PC-3 (cell line): ENCODE measurements around the gene PLSCR3. TPM values are rescaled to one million over a fixed set of nuclear protein-coding genes. Genes with fewer than 3 reads are reported as not detected.

Experiments
- ATAC-seq: fragments of 200-7000 bp; cut with Tn5 transposase; 2 replicates; pipeline ENCODE4 v1.9.1; 2020; ENCODE audit warnings: mild to moderate bottlenecking, moderate library complexity
- BruUV-seq: library from RNA; stranded (reverse); fragments of 400-500 nt; replicated peaks from 2 replicates; lab custom pipeline; 2021; lab: Mats Ljungman, UMichigan
- CTCF ChIA-PET: fragments of 300-600 bp; sonication (Branson Sonifier 250); formaldehyde crosslinking; loops from one replicate; lab custom pipeline; 2022; ENCODE audit warnings: antibody characterized with exemption; lab: Charles Lee
- POLR2A ChIA-PET: fragments of 300-600 bp; sonication (Branson Sonifier 250); formaldehyde crosslinking; loops from one replicate; lab custom pipeline; 2022; ENCODE audit warnings: antibody characterized with exemption; ENCODE audit not compliant: unreplicated experiment; lab: Charles Lee
- DNase-seq: peaks from one replicate; pipeline ENCODE4 v3.0.0-alpha.2; 2015
- H2AFZ ChIP-seq: fragments of 300-600 bp; sonication (generic); 2 replicates; pipeline ENCODE4 v1.6.0; 2016; ENCODE audit warnings: antibody characterized with exemption, low read length
- H3F3A ChIP-seq: fragments of 300-600 bp; sonication (generic); one replicate; pipeline ENCODE4 v1.6.0; 2017; ENCODE audit warnings: antibody characterized with exemption, low read length, control low read depth, mild to moderate bottlenecking; ENCODE audit not compliant: unreplicated experiment
- H3K27ac ChIP-seq: fragments of 300-600 bp; sonication (generic); 2 replicates; pipeline ENCODE4 v1.5.1; 2016; ENCODE audit warnings: mild to moderate bottlenecking, low read length
- H3K27me3 ChIP-seq: fragments of 300-600 bp; sonication (generic); 2 replicates; pipeline ENCODE4 v1.6.1; 2016; ENCODE audit warnings: low read length, mixed read lengths
- H3K36me3 ChIP-seq: fragments of 300-600 bp; sonication (generic); 2 replicates; pipeline ENCODE4 v1.6.1; 2016; ENCODE audit warnings: low read depth, mixed run types, low read length, mixed read lengths
- H3K4me1 ChIP-seq: fragments of 300-600 bp; sonication (generic); 2 replicates; pipeline ENCODE4 v1.5.1; 2016; ENCODE audit warnings: low read length; ENCODE audit not compliant: insufficient read depth
- H3K4me2 ChIP-seq: fragments of 300-600 bp; sonication (generic); 2 replicates; pipeline ENCODE4 v1.6.0; 2016; ENCODE audit warnings: low read length
- H3K4me3 ChIP-seq: fragments of 300-600 bp; sonication (generic); 2 replicates; pipeline ENCODE4 v1.5.1; 2016; ENCODE audit warnings: mild to moderate bottlenecking, low read length, mixed read lengths
- H3K79me2 ChIP-seq: fragments of 300-600 bp; sonication (generic); 2 replicates; pipeline ENCODE4 v1.6.1; 2017; ENCODE audit warnings: low read length, mixed read lengths
- H3K9ac ChIP-seq: fragments of 300-600 bp; sonication (generic); 2 replicates; pipeline ENCODE4 v1.6.0; 2016; ENCODE audit warnings: mild to moderate bottlenecking, low read length
- H3K9me2 ChIP-seq: fragments of 300-600 bp; sonication (generic); replicated peaks from 2 replicates; pipeline ENCODE4 v1.6.1; 2016; ENCODE audit warnings: mixed run types, low read length, mixed read lengths
- H3K9me3 ChIP-seq: fragments of 300-600 bp; sonication (generic); 2 replicates; pipeline ENCODE4 v1.6.1; 2016; ENCODE audit warnings: low read length, mixed read lengths
- H4K20me1 ChIP-seq: fragments of 300-600 bp; sonication (generic); 2 replicates; pipeline ENCODE4 v1.6.1; 2016; ENCODE audit warnings: low read length, mixed read lengths
- EZH2 ChIP-seq: fragments of 300-600 bp; sonication (generic); IDR thresholded peaks from one replicate; pipeline ENCODE4 v1.6.1; 2017; ENCODE audit warnings: antibody characterized with exemption, mild to moderate bottlenecking, low read length; ENCODE audit not compliant: unreplicated experiment
- EZH2phosphoT487 ChIP-seq: fragments of 300-600 bp; sonication (generic); IDR thresholded peaks from 2 replicates; pipeline ENCODE4 v1.6.1; 2018; ENCODE audit warnings: mild to moderate bottlenecking, antibody characterized with exemption, low read length, borderline replicate concordance
- intact Hi-C: fragments of 100-400 bp; cut with micrococcal nuclease; formaldehyde crosslinking; loops from 2 replicates; pipeline ENCODE4 v1.9.0; 2023
- total RNA-seq: library from RNA; depleted of rRNA; stranded (reverse); fragments of >200 nt; gene quantifications from 2 replicates; pipeline ENCODE4 v1.2.3, GENCODE V29; 2014
- TF ChIP-seq, protein P1 (sequence below): fragments of 300-600 bp; sonication (generic); conservative IDR thresholded peaks from 2 replicates; pipeline ENCODE4 v1.5.1; 2017; ENCODE audit warnings: antibody characterized with exemption, low read depth, mild to moderate bottlenecking, low read length

Gene PLSCR3
- total RNA-seq, 1 experiment from 2014 or later, result 62.7 TPM

- TF ChIP-seq, protein P1, sequence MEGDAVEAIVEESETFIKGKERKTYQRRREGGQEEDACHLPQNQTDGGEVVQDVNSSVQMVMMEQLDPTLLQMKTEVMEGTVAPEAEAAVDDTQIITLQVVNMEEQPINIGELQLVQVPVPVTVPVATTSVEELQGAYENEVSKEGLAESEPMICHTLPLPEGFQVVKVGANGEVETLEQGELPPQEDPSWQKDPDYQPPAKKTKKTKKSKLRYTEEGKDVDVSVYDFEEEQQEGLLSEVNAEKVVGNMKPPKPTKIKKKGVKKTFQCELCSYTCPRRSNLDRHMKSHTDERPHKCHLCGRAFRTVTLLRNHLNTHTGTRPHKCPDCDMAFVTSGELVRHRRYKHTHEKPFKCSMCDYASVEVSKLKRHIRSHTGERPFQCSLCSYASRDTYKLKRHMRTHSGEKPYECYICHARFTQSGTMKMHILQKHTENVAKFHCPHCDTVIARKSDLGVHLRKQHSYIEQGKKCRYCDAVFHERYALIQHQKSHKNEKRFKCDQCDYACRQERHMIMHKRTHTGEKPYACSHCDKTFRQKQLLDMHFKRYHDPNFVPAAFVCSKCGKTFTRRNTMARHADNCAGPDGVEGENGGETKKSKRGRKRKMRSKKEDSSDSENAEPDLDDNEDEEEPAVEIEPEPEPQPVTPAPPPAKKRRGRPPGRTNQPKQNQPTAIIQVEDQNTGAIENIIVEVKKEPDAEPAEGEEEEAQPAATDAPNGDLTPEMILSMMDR, result no peak
- TF ChIP-seq EZH2, result no peak
- TF ChIP-seq EZH2phosphoT487, result no peak
- Histone ChIP-seq H2AFZ (no peak overlapping the region), H3K4me2 (no peak overlapping the region), H3K9me3 (no peaks in the 10 kb centered on the region), H4K20me1 (no peaks in the 10 kb centered on the region), H3K27ac (no peak overlapping the region), H3F3A (no peaks in the 10 kb centered on the region), H3K4me1 (no peaks in the 10 kb centered on the region), H3K36me3 (no peaks in the 10 kb centered on the region), H3K27me3 (no peaks in the 10 kb centered on the region), H3K4me3 (no peak overlapping the region), H3K79me2 (no peaks in the 10 kb centered on the region), H3K9ac (no peak overlapping the region), H3K9me2 (no peaks in the 10 kb centered on the region)
- no TSS peak for BruUV-seq
- intact Hi-C loops, result no loop called here
- POLR2A ChIA-PET, result no interaction called here
- ATAC-seq (no peak), DNase-seq (peak; percentile 26)
- CTCF ChIA-PET, result no interaction called here
Observed at GRCh38 chr17:7363311-7363710, 31.0 kb downstream of the PLSCR3 start.

- no TSS peak for BruUV-seq
- ChIA-PET POLR2A (no interaction called here), CTCF (no interaction called here)
- H3K27ac ChIP-seq, result no peak overlapping the region
- H4K20me1 ChIP-seq, result no peaks in the 10 kb centered on the region
- no peak overlapping the region for H3K4me3 ChIP-seq
- H3K9me3 ChIP-seq, result no peaks in the 10 kb centered on the region
- no peak for ATAC-seq
- no peaks in the 10 kb centered on the region for H3K36me3 ChIP-seq
- no peaks in the 10 kb centered on the region for H3K27me3 ChIP-seq
- H3K79me2 ChIP-seq, result no peaks in the 10 kb centered on the region
- H3K4me1 ChIP-seq, result no peaks in the 10 kb centered on the region
- H3K9ac ChIP-seq, result no peak overlapping the region
- H3K9me2 ChIP-seq, result no peaks in the 10 kb centered on the region
- intact Hi-C loops, result no loop called here
- no peak for TF ChIP-seq EZH2
- no peak for TF ChIP-seq EZH2phosphoT487
- TF ChIP-seq, protein P1, result no peak
- H2AFZ ChIP-seq, result no peak overlapping the region
- DNase-seq, result no peak
- H3K4me2 ChIP-seq, result no peak overlapping the region
- no peaks in the 10 kb centered on the region for H3F3A ChIP-seq
Observed at GRCh38 chr17:7361906-7362305, 32.4 kb downstream of the PLSCR3 start.

DNA sequence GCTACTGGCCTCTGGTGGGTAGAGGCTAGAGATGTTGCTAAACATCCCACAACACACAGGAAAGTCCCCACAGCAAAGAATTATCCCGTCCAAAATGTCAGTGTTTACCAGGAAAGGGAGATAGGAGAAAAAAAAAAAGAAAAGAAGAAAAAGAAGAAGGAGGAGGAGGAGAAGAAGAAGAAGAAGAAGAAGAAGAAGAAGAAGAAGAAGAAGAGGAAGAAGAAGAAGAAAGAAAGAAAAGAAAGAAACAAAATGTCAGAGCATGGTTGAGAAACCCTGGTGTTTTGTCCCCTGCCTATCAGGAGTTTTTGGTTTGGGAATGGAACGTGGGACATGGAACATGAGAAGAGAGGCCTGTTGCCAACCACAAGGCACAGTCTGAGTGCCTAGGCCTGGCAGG lies 36.9 kb downstream of the PLSCR3 start:
- TF ChIP-seq, protein P1, result no peak
- TF ChIP-seq EZH2 (no peak), EZH2phosphoT487 (no peak)
- no peaks in the 10 kb centered on the region for H3K27me3 ChIP-seq
- no peak overlapping the region for H2AFZ ChIP-seq
- peaks cover 24% of the 10 kb centered on the region; the same call in 1 of the 2 replicates for H3K4me1 ChIP-seq
- DNase-seq (no peak), ATAC-seq (no peak)
- H4K20me1 ChIP-seq, result no peaks in the 10 kb centered on the region
- no peak overlapping the region for H3K27ac ChIP-seq
- H3K9ac ChIP-seq, result no peak overlapping the region
- no peaks in the 10 kb centered on the region for H3K9me2 ChIP-seq
- no peaks in the 10 kb centered on the region for H3K9me3 ChIP-seq
- H3F3A ChIP-seq, result peaks cover 3% of the 10 kb centered on the region
- intact Hi-C loops, result no loop called here
- peaks cover 22% of the 10 kb centered on the region for H3K79me2 ChIP-seq
- CTCF ChIA-PET, result no interaction called here
- POLR2A ChIA-PET, result no interaction called here
- H3K4me2 ChIP-seq, result no peak overlapping the region
- BruUV-seq, result no TSS peak
- no peak overlapping the region for H3K4me3 ChIP-seq
- no peaks in the 10 kb centered on the region for H3K36me3 ChIP-seq
